ENCODE results near the gene MIS18BP1. TPM values are rescaled to one million over a fixed set of nuclear protein-coding genes. Genes with fewer than 3 reads are reported as not detected.
A peak's percentile ranks its signal among the peaks of the same experiment; 100 is the strongest.
"Not testable (repeated sequence)": the region's sequence is repeated elsewhere in the genome, so short reads cannot be mapped to it uniquely, and the experiment has no call there.

The MIS18BP1 gene
- total RNA-seq, 2 experiments from 2014 or later, result 59.8 to 70.8 TPM

- CTCF ChIA-PET, result interaction anchor here (1.3 kb wide), 1 partner anchor 29 kb away, joined by 3 read pairs; no protein-coding TSS in a partner anchor
- DNase-seq (no peak), ATAC-seq (peak; percentile 47)
- Mint-ChIP-seq H3K9me3 (ENCODE audit: low read depth) (no peaks in the 10 kb centered on the region), H3K27ac (peak overlapping the region; percentile 42), H3K4me1 (peaks cover 29% of the 10 kb centered on the region), H3K27me3 (no peaks in the 10 kb centered on the region), H3K36me3 (peaks cover 64% of the 10 kb centered on the region), H3K4me3 (no peak overlapping the region)
These were observed 30.3 kb downstream of the MIS18BP1 start for GRCh38 chr14:45222485-45223262.

GRCh38 chr14:45214341-45214740, 38.7 kb downstream of the MIS18BP1 start:
- H3K4me1 Mint-ChIP-seq; H3K27me3 Mint-ChIP-seq; H3K4me3 Mint-ChIP-seq; H3K27ac Mint-ChIP-seq; DNase-seq; CTCF ChIA-PET; H3K9me3 Mint-ChIP-seq (ENCODE audit: low read depth); ATAC-seq: not testable (repeated sequence)
- H3K36me3 Mint-ChIP-seq, result peaks cover 46% of the 10 kb centered on the region

GRCh38 chr14:45213716-45214115, 39.3 kb downstream of the MIS18BP1 start:
- ATAC-seq; H3K9me3 Mint-ChIP-seq (ENCODE audit: low read depth); H3K27ac Mint-ChIP-seq; H3K4me3 Mint-ChIP-seq; H3K27me3 Mint-ChIP-seq; DNase-seq; CTCF ChIA-PET; H3K4me1 Mint-ChIP-seq: not testable (repeated sequence)
- H3K36me3 Mint-ChIP-seq, result peaks cover 43% of the 10 kb centered on the region

GRCh38 chr14:45212231-45212630, 40.8 kb downstream of the MIS18BP1 start:
- Mint-ChIP-seq H3K9me3 (ENCODE audit: low read depth) (no peaks in the 10 kb centered on the region), H3K27me3 (no peaks in the 10 kb centered on the region), H3K27ac (peak overlapping the region; percentile 32), H3K36me3 (peaks cover 38% of the 10 kb centered on the region), H3K4me3 (no peak overlapping the region), H3K4me1 (no peaks in the 10 kb centered on the region)
- CTCF ChIA-PET, result interaction anchor here (1.2 kb wide), 1 partner anchor 12 kb away, joined by 3 read pairs; no protein-coding TSS in a partner anchor
- no peak for ATAC-seq
- DNase-seq, result no peak

- no peak overlapping the region for H3K4me3 Mint-ChIP-seq
- CTCF ChIA-PET, result interaction anchor here (1.2 kb wide), 1 partner anchor 13 kb away, joined by 3 read pairs; no protein-coding TSS in a partner anchor
- H3K27me3 Mint-ChIP-seq, result no peaks in the 10 kb centered on the region
- DNase-seq, result no peak
- no peaks in the 10 kb centered on the region for H3K4me1 Mint-ChIP-seq
- ATAC-seq, result no peak
- no peaks in the 10 kb centered on the region for H3K9me3 Mint-ChIP-seq (ENCODE audit: low read depth)
- no peak overlapping the region for H3K27ac Mint-ChIP-seq
- peaks cover 39% of the 10 kb centered on the region for H3K36me3 Mint-ChIP-seq
These were observed 41.7 kb downstream of the MIS18BP1 start for GRCh38 chr14:45211295-45211694.

- no peak overlapping the region for H3K4me3 Mint-ChIP-seq
- H3K9me3 Mint-ChIP-seq (ENCODE audit: low read depth), result no peaks in the 10 kb centered on the region
- H3K27ac Mint-ChIP-seq, result no peak overlapping the region
- H3K4me1 Mint-ChIP-seq, result no peaks in the 10 kb centered on the region
- H3K36me3 Mint-ChIP-seq, result peaks cover 44% of the 10 kb centered on the region
- CTCF ChIA-PET, result no interaction called here
- DNase-seq (no peak), ATAC-seq (no peak)
- no peaks in the 10 kb centered on the region for H3K27me3 Mint-ChIP-seq
These were observed 42.8 kb downstream of the MIS18BP1 start for GRCh38 chr14:45210159-45210558.

GRCh38 chr14:45204241-45204640, 48.8 kb downstream of the MIS18BP1 start:
- no peak overlapping the region for H3K4me3 Mint-ChIP-seq
- H3K9me3 Mint-ChIP-seq (ENCODE audit: low read depth), result no peaks in the 10 kb centered on the region
- H3K36me3 Mint-ChIP-seq, result peaks cover 33% of the 10 kb centered on the region
- ATAC-seq (no peak), DNase-seq (no peak)
- H3K27me3 Mint-ChIP-seq, result no peaks in the 10 kb centered on the region
- H3K4me1 Mint-ChIP-seq, result peaks cover 7% of the 10 kb centered on the region
- CTCF ChIA-PET, result no interaction called here
- H3K27ac Mint-ChIP-seq, result no peak overlapping the region

- Mint-ChIP-seq H3K36me3 (peaks cover 26% of the 10 kb centered on the region), H3K9me3 (ENCODE audit: low read depth) (no peaks in the 10 kb centered on the region), H3K27me3 (no peaks in the 10 kb centered on the region), H3K4me3 (no peak overlapping the region), H3K4me1 (peaks cover 7% of the 10 kb centered on the region), H3K27ac (no peak overlapping the region)
- DNase-seq (peak; percentile 53), ATAC-seq (peak; percentile 69)
- CTCF ChIA-PET, result interaction anchor here (0.8 to 1.2 kb wide), 2 partner anchors 10 to 49 kb away, joined by 3 read pairs; no protein-coding TSS in a partner anchor
These were observed 51.1 kb downstream of the MIS18BP1 start for GRCh38 chr14:45201905-45202304.

GRCh38 chr14:45199230-45199629, 53.8 kb downstream of the MIS18BP1 start:
- H3K4me3 Mint-ChIP-seq, result no peak overlapping the region
- no peaks in the 10 kb centered on the region for H3K9me3 Mint-ChIP-seq (ENCODE audit: low read depth)
- ATAC-seq, result no peak
- H3K4me1 Mint-ChIP-seq, result peaks cover 7% of the 10 kb centered on the region
- peaks cover 31% of the 10 kb centered on the region for H3K36me3 Mint-ChIP-seq
- H3K27me3 Mint-ChIP-seq, result no peaks in the 10 kb centered on the region
- H3K27ac Mint-ChIP-seq, result no peak overlapping the region
- CTCF ChIA-PET, result no interaction called here
- no peak for DNase-seq

GRCh38 chr14:45198551-45198950, 54.5 kb downstream of the MIS18BP1 start:
- Mint-ChIP-seq H3K4me3 (no peak overlapping the region), H3K4me1 (peaks cover 7% of the 10 kb centered on the region), H3K36me3 (peaks cover 30% of the 10 kb centered on the region), H3K27me3 (no peaks in the 10 kb centered on the region), H3K9me3 (ENCODE audit: low read depth) (no peaks in the 10 kb centered on the region), H3K27ac (no peak overlapping the region)
- DNase-seq, result no peak
- CTCF ChIA-PET, result no interaction called here
- no peak for ATAC-seq

- CTCF ChIA-PET, result interaction anchor here (1.6 kb wide), 1 partner anchor 73 kb away, joined by 4 read pairs; no protein-coding TSS in a partner anchor
- Mint-ChIP-seq H3K27me3 (no peaks in the 10 kb centered on the region), H3K27ac (no peak overlapping the region), H3K4me1 (no peaks in the 10 kb centered on the region), H3K4me3 (no peak overlapping the region), H3K36me3 (peaks cover 30% of the 10 kb centered on the region), H3K9me3 (ENCODE audit: low read depth) (no peaks in the 10 kb centered on the region)
- DNase-seq (no peak), ATAC-seq (no peak)
These were observed 58.0 kb downstream of the MIS18BP1 start for GRCh38 chr14:45194964-45195363.

- peaks cover 37% of the 10 kb centered on the region for H3K36me3 Mint-ChIP-seq
- H3K27me3 Mint-ChIP-seq, result no peaks in the 10 kb centered on the region
- H3K4me1 Mint-ChIP-seq, result no peaks in the 10 kb centered on the region
- ATAC-seq (no peak), DNase-seq (no peak)
- no peak overlapping the region for H3K4me3 Mint-ChIP-seq
- H3K27ac Mint-ChIP-seq, result no peak overlapping the region
- CTCF ChIA-PET, result no interaction called here
- H3K9me3 Mint-ChIP-seq (ENCODE audit: low read depth), result no peaks in the 10 kb centered on the region
These were observed 67.7 kb downstream of the MIS18BP1 start for GRCh38 chr14:45185100-45185814.

GRCh38 chr14:45181806-45182205, 71.2 kb downstream of the MIS18BP1 start:
- CTCF ChIA-PET, result no interaction called here

GRCh38 chr14:45181329-45181728, 71.7 kb downstream of the MIS18BP1 start:
- ATAC-seq (no peak), DNase-seq (no peak)
- Mint-ChIP-seq H3K27me3 (no peaks in the 10 kb centered on the region), H3K36me3 (peaks cover 15% of the 10 kb centered on the region), H3K27ac (no peak overlapping the region), H3K9me3 (ENCODE audit: low read depth) (no peaks in the 10 kb centered on the region), H3K4me3 (no peak overlapping the region), H3K4me1 (no peaks in the 10 kb centered on the region)
- CTCF ChIA-PET, result no interaction called here

More at GRCh38 chr14:45181806-45182205, 71.2 kb downstream of the MIS18BP1 start:
- Mint-ChIP-seq H3K9me3 (ENCODE audit: low read depth) (no peaks in the 10 kb centered on the region), H3K27ac (no peak overlapping the region), H3K4me3 (no peak overlapping the region), H3K4me1 (no peaks in the 10 kb centered on the region), H3K27me3 (no peaks in the 10 kb centered on the region), H3K36me3 (peaks cover 19% of the 10 kb centered on the region)
- no peak for ATAC-seq
- DNase-seq, result no peak

Data from activated CD8-positive, alpha-beta memory T cell treated with anti-CD3 and anti-CD28 coated beads, Interleukin-2, amount 10 ng/mL, durations not matched to agents 7 days and 5 days (primary cell).